GM10266 (cell line): ENCODE data around the gene C19orf73.
A peak's percentile ranks its signal among the peaks of the same experiment; 100 is the strongest.
"Not testable (repeated sequence)": the region's sequence is repeated elsewhere in the genome, so short reads cannot be mapped to it uniquely, and the experiment has no call there.

Experiments
- DNase-seq: peaks from one replicate; pipeline ENCODE4 v3.0.0; 2012; ENCODE audit errors: extremely low spot score
- TF ChIP-seq, protein P1 (sequence below): IDR thresholded peaks from 2 replicates; pipeline ENCODE4 v1.5.1; 2012; ENCODE audit warnings: mild to moderate bottlenecking, low read depth; ENCODE audit not compliant: control insufficient read depth, insufficient read depth; ENCODE audit errors: missing control alignments

The C19orf73 gene

DNA sequence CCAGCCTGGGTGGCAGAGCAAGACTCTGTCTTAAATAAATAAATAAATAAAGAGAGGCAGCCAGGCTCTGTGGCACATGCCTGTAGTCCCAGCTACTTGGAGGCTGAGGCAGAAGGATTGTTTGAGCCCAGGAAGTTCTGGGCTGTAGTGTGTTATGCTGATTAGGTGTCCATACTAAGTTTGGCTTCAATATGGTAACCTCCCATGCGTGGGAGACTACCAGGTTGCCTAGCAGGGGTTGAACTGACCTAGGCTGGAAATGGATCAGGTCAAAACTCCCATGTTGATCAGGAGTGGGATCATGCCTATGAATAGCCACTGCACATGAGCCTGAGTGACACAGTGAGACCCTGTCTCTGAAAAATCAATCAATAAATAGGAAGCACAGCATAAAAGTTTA is 37.7 kb downstream of the C19orf73 start:
- no peak for DNase-seq
- TF ChIP-seq, protein P1, sequence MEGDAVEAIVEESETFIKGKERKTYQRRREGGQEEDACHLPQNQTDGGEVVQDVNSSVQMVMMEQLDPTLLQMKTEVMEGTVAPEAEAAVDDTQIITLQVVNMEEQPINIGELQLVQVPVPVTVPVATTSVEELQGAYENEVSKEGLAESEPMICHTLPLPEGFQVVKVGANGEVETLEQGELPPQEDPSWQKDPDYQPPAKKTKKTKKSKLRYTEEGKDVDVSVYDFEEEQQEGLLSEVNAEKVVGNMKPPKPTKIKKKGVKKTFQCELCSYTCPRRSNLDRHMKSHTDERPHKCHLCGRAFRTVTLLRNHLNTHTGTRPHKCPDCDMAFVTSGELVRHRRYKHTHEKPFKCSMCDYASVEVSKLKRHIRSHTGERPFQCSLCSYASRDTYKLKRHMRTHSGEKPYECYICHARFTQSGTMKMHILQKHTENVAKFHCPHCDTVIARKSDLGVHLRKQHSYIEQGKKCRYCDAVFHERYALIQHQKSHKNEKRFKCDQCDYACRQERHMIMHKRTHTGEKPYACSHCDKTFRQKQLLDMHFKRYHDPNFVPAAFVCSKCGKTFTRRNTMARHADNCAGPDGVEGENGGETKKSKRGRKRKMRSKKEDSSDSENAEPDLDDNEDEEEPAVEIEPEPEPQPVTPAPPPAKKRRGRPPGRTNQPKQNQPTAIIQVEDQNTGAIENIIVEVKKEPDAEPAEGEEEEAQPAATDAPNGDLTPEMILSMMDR: no peak

DNA sequence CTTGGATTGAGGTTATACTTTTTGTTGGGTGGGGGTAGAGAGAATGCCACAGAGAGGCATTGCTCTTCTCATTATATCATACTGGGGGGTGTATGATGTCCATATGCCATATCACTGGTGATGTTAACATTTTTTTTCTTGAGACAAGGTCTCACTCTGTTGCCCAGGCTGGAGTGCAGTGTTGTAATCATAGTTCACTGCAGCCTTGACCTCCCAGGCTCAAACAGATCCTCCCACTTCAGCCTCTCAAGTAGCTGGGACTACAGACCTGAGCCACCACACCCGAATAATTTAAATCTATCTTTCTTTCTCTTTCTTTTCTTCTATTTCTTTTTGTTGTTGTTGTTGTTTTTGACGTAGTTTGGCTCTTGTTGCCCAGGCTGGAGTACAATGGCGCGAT is 38.6 kb downstream of the C19orf73 start:
- TF ChIP-seq, protein P1: no peak
- no peak for DNase-seq

DNA sequence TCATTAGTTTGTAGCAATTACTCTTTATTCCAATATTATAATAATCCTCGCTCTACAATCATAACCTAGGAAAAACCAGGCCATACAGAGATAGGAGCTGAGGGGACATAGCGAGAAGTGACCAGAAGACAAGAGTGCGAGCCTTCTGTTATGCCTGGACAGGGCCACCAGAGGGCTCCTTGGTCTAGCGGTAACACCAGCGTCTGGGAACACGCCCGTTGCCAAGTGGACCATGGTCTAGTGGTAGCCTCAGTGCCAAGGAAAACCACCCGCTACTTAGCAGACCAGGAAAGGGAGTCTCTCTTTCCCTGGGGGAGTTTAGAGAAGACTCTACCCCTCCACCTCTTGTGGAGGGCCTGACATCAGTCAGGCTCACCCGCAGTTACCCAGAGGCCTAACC is 44.1 kb downstream of the C19orf73 start:
- TF ChIP-seq, protein P1: peak; percentile 64
- DNase-seq: not testable (repeated sequence)

DNA sequence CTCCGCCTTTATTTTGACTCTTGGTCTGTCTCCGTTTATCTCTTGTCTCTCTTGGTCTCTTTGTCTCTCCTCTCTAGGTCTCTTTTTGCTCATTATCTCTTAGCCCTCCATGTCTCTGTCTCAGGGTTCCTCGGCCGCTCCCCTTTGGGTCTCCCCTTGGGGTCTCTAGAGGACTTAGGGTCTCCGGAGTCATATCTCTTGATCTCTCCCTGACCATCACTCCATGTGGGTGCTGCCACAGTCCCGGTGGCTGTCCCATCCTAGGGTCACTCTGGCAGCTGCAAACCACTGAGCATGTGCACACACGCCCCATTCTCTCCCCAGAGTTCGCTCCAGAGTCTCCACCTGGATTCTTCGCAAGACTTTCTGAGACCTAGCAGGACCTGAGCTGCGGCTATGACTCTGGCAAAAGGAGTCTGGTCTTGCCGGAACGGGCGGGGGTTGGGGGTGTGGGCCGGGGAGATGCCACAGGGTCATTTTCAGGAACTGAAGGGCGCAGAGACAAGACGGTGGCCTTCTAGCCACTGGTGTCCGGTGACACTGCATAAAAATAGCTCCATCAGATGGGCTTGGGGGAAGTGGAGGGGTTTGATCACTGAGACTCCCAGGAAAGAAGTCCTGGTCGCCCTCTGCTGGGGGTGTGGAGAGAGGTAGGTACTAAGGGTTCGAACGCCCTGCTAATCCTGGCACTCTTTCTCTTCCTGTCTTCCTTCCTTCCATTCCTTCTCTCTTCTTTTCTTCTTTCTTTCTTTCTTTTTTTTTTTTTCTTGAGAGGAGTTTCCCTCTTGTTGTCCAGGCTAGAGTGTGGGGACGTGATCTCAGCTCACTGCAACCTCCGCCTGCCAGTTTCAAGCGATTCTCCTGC is 45.2 kb downstream of the C19orf73 start:
- DNase-seq: no peak
- TF ChIP-seq, protein P1: peak; percentile 21

DNA sequence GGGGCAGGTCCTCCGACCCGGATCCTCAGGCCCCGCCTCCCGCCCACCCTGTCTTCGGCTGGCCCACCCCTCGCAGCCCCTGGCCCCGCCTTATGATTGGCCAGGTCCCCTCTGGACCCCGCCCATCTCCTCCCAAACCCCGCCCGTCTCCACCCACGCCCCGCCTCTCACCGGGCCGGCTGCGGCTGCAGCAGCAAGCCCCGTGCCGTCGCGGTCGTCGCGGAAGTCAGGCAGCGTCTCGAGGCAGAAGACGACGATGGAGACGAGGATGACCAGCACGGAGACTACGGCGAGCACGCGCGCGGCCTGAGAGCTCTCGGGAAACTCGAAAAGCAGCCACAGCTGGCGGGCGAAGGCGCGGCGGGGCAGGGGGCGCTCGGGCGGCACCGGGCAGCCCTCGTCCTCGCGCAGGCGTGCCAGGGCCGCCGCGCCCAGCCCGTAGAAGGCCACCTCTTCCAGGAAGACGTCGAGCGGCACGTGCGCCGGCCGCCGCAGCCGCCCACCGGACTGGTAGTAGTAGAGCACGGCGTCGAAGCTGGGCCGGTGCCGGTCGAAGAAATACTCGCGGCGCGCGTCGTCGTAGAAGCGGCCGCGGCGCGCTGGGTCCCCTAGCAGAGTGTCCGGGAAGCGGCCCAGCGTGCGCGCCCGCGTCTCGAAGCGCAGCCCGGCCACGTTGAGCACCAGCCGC is 46.9 kb downstream of the C19orf73 start:
- no peak for DNase-seq
- TF ChIP-seq, protein P1: no peak

DNA sequence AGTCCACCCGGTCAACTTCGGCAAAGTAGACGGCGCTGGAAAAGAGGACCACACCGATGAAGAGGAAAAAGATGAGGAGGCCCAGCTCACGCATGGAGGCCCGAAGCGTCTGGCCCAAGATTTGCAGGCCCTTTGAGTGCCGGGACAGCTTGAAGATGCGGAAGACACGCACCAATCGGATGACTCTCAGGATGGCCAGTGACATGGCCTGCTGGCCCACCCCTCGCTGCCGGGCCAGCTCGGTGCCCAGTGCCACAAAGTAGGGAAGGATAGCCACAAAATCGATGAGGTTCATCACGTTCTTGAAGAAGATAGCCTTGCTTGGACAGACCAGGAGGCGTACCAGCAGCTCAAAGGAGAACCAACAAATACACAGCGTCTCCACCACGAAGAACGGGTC is 48.5 kb downstream of the C19orf73 start:
- DNase-seq: no peak
- TF ChIP-seq, protein P1: no peak

DNA sequence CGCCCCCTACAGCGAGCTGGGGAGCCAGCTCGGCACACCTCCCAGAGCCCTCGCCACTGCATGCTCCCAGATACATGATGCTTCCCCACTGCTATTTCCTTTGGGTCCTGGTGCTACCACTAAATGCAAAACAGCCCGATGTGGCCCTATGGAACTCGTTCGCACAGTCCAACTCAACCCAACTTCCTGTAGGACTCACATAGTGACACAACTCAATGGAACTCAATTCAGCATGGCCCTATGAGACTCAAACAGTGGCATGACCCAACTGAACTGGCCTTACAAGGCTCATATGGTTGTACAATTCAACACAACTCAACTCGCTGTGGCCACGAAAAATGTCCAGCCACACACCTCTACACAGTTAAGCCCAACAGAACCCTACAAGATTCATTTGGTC is 49.9 kb downstream of the C19orf73 start:
- no peak for DNase-seq
- TF ChIP-seq, protein P1: no peak
